Liver (tissue), 9 donors: ENCODE data around the gene BCAS1. TPM values are rescaled to one million over a fixed set of nuclear protein-coding genes. Genes with fewer than 3 reads are reported as not detected.

Experiments
- DNase-seq: peaks from one replicate; pipeline ENCODE4 v3.0.0-alpha.2; 2017; ENCODE audit warnings: low spot score
- H3K27ac ChIP-seq, 2 donors: one replicate each; pipeline ENCODE4 v1.7.0; 2013; ENCODE audit warnings: inconsistent platforms in 2 of 2, low read length in 2 of 2, control low read depth in 1 of 2, low read depth in 1 of 2, mild to moderate bottlenecking in 1 of 2
- H3K27me3 ChIP-seq, 4 donors: one replicate each; pipeline versions ENCODE4 v1.6.1 to v1.7.0; 2013; ENCODE audit warnings: low read length in 3 of 4, inconsistent platforms in 1 of 4, mild to moderate bottlenecking in 1 of 4, moderate library complexity in 1 of 4; ENCODE audit not compliant: control insufficient read depth in 4 of 4, insufficient read depth in 4 of 4
- H3K36me3 ChIP-seq, 4 donors: one replicate each; pipeline versions ENCODE4 v1.6.1 to v1.7.0; 2013; ENCODE audit warnings: low read length in 3 of 4, mild to moderate bottlenecking in 3 of 4, low read depth in 1 of 4, moderate library complexity in 1 of 4; ENCODE audit not compliant: control insufficient read depth in 4 of 4, insufficient read depth in 3 of 4
- H3K4me1 ChIP-seq, 4 donors: one replicate each; pipeline versions ENCODE4 v1.6.1 to v1.7.0; 2013; ENCODE audit warnings: low read length in 3 of 4, mild to moderate bottlenecking in 3 of 4, moderate library complexity in 1 of 4; ENCODE audit not compliant: control insufficient read depth in 4 of 4, insufficient read depth in 4 of 4
- H3K4me3 ChIP-seq, 3 donors: one replicate each; pipeline versions ENCODE4 v1.6.1 to v1.7.0; 2013; ENCODE audit warnings: low read length in 3 of 3, control low read depth in 1 of 3, low read depth in 1 of 3, mild to moderate bottlenecking in 1 of 3
- H3K9ac ChIP-seq, 2 donors: one replicate each; pipeline ENCODE4 v1.7.0; 2013; ENCODE audit warnings: low read length in 2 of 2, mild to moderate bottlenecking in 2 of 2, moderate library complexity in 2 of 2, control low read depth in 1 of 2, low read depth in 1 of 2
- H3K9me3 ChIP-seq, 4 donors: one replicate each; pipeline versions ENCODE4 v1.6.1 to v1.7.0; 2013; ENCODE audit warnings: low read length in 3 of 4; ENCODE audit not compliant: control insufficient read depth in 4 of 4
- ATF3 ChIP-seq: IDR thresholded peaks from 2 replicates; pipeline ENCODE4 v1.6.1; 2016; ENCODE audit warnings: antibody characterized with exemption
- CTCF ChIP-seq: fragments of 150-350 bp; IDR thresholded peaks from 2 replicates; pipeline ENCODE4 v1.5.1; 2017; ENCODE audit warnings: improper control_type of control experiment, low read depth, low read length; ENCODE audit not compliant: missing input control
- EGR1 ChIP-seq, 2 donors: IDR thresholded peaks; 2 replicates each; pipeline ENCODE4 v1.6.1; 2016 to 2018; ENCODE audit warnings: antibody characterized with exemption in 2 of 2, low read depth in 2 of 2
- FOXA1 ChIP-seq: IDR thresholded peaks from 2 replicates; pipeline ENCODE4 v1.6.1; 2016; ENCODE audit warnings: antibody characterized with exemption
- FOXA2 ChIP-seq: IDR thresholded peaks from 2 replicates; pipeline ENCODE4 v1.6.1; 2016; ENCODE audit warnings: antibody characterized with exemption
- GABPA ChIP-seq, 2 donors: IDR thresholded peaks in 1 of 2; conservative IDR thresholded peaks in 1 of 2; 2 replicates each; pipeline ENCODE4 v1.6.1; 2016; ENCODE audit warnings: antibody characterized with exemption in 2 of 2, mild to moderate bottlenecking in 1 of 2, moderate library complexity in 1 of 2
- HNF4A ChIP-seq, 2 donors: conservative IDR thresholded peaks; 2 replicates each; pipeline ENCODE4 v1.6.1; 2016; ENCODE audit warnings: antibody characterized with exemption in 2 of 2, mild to moderate bottlenecking in 2 of 2
- HNF4G ChIP-seq: IDR thresholded peaks from 2 replicates; pipeline ENCODE4 v1.6.1; 2016; ENCODE audit warnings: antibody characterized with exemption
- JUND ChIP-seq, 2 donors: IDR thresholded peaks; 2 replicates each; pipeline ENCODE4 v1.6.1; 2016; ENCODE audit warnings: antibody characterized with exemption in 2 of 2
- MAX ChIP-seq: IDR thresholded peaks from 2 replicates; pipeline ENCODE4 v1.6.1; 2016; ENCODE audit warnings: antibody characterized with exemption
- NR2F2 ChIP-seq: IDR thresholded peaks from 2 replicates; pipeline ENCODE4 v1.6.1; 2016; ENCODE audit warnings: antibody characterized with exemption
- RAD21 ChIP-seq, 2 donors: IDR thresholded peaks; 2 replicates each; pipeline ENCODE4 v1.6.1; 2016; ENCODE audit warnings: antibody characterized with exemption in 2 of 2, mild to moderate bottlenecking in 2 of 2
- REST ChIP-seq: IDR thresholded peaks from 2 replicates; pipeline ENCODE4 v1.6.1; 2016; ENCODE audit warnings: antibody characterized with exemption, mild to moderate bottlenecking
- RXRA ChIP-seq, 2 donors: IDR thresholded peaks; 2 replicates each; pipeline ENCODE4 v1.6.1; 2017 to 2018; ENCODE audit warnings: antibody characterized with exemption in 2 of 2, mild to moderate bottlenecking in 1 of 2
- SP1 ChIP-seq: IDR thresholded peaks from 2 replicates; pipeline ENCODE4 v1.6.1; 2018; ENCODE audit warnings: antibody characterized with exemption, mild to moderate bottlenecking
- TAF1 ChIP-seq: conservative IDR thresholded peaks from 2 replicates; pipeline ENCODE4 v1.6.1; 2016; ENCODE audit warnings: antibody characterized with exemption, mild to moderate bottlenecking
- YY1 ChIP-seq: IDR thresholded peaks from 2 replicates; pipeline ENCODE4 v1.6.1; 2016; ENCODE audit warnings: antibody characterized with exemption, mild to moderate bottlenecking
- ZBTB33 ChIP-seq: IDR thresholded peaks from 2 replicates; pipeline ENCODE4 v1.6.1; 2016; ENCODE audit warnings: antibody characterized with exemption
- WGBS: extraction: QIAGEN DNeasy Blood & Tissue Kit; methylation state at CpG from one replicate; pipeline ENCODE4 v1.1.7; 2013; 5-methylcytosine and 5-hydroxymethylcytosine counted together
- polyA plus RNA-seq, 2 donors: library from polyadenylated mRNA; stranded (reverse) in 1 of 2; unstranded in 1 of 2; fragments of 200-250 nt in 1 of 2; fragments of >200 nt in 1 of 2; fragmentation: Nextera tagmentation in 1 of 2; extraction: Ambion mirVana in 1 of 2; gene quantifications; one replicate each; pipeline versions ENCODE4 v1.2.1 to v1.2.3, GENCODE V29; 2013 to 2015
- total RNA-seq, 2 donors: library from RNA; depleted of rRNA; stranded (reverse); fragments of >200 nt; gene quantifications; one replicate each; pipeline ENCODE4 v1.2.3, GENCODE V29; 2014
- donor health status: healthy.
- donor health status: healthy.
- donor health status: healthy.
- donor health status: healthy.
- donor health status: healthy.

Gene BCAS1
- total and polyA plus RNA-seq, 4 donors: under 0.01 to 0.93 (median 0.04) TPM

GRCh38 chr20:54097236-54097529 is 26.8 kb upstream of the BCAS1 start (continued):
- TF ChIP-seq SP1 (no peak), HNF4G (no peak)

GRCh38 chr20:54095824-54096223 is 25.4 kb upstream of the BCAS1 start:
- Histone ChIP-seq H3K36me3 (no peaks in the 10 kb centered on the region), H3K9ac (no peak overlapping the region), H3K9me3 (no peaks in the 10 kb centered on the region), H3K4me1 (no peaks in the 10 kb centered on the region), H3K4me3 (no peak overlapping the region), H3K27ac (no peak overlapping the region), H3K27me3 (no peaks in the 10 kb centered on the region)
- DNase-seq: no peak
- TF ChIP-seq REST (no peak), EGR1 (IDR thresholded peaks at IDR 0.05; ENCODE audit: low read depth in 2 of 2) (no peak), SP1 (no peak), NR2F2 (no peak), YY1 (no peak), FOXA2 (no peak), ATF3 (no peak), GABPA (IDR thresholded peaks at IDR 0.05 in 1 of 2, conservative IDR thresholded peaks at IDR 0.05 in 1 of 2) (no peak), MAX (no peak), CTCF (no peak), HNF4G (no peak), RXRA (IDR thresholded peaks at IDR 0.05) (no peak), JUND (IDR thresholded peaks at IDR 0.05) (no peak), HNF4A (conservative IDR thresholded peaks at IDR 0.05) (no peak), FOXA1 (no peak), RAD21 (IDR thresholded peaks at IDR 0.05) (no peak), ZBTB33 (no peak), TAF1 (no peak)
- 88% methylated on average over 1 of the region's 1 CpG for WGBS
